ENCODE data around the gene TFF2. TPM values are rescaled to one million over a fixed set of nuclear protein-coding genes. Genes with fewer than 3 reads are reported as not detected.

TFF2 gene
- total RNA-seq, 6 experiments from 2014 or later = not detected

DNA sequence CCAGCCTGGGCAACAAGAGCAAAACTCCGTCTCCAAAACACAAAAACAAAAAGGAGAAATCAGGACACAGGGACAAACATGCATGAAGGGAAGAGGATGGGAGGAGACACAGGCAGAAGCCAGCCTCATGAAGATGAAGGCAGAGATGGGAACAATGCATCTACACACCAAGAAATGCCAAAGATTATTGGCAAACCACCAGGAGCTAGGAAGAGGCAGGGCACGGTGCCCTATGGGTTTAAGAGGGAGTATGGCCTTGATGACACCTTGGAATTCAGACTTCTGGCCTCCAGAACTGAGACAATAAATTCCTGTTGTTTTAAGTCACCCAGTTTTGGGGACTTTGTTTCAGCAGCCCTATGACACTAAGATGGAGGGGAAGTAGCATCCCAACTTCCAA is 39.9 kb upstream of the TFF2 start:
- H3K4me1 Mint-ChIP-seq (ENCODE audit: low read depth) = no peaks in the 10 kb centered on the region

GRCh38 chr21:42390193-42390592 is 39.4 kb upstream of the TFF2 start:
- Mint-ChIP-seq H3K9me3 (peaks cover 78% of the 10 kb centered on the region), H3K4me3 (no peak overlapping the region), H3K27ac (no peak overlapping the region), H3K4me1 (ENCODE audit: low read depth) (no peaks in the 10 kb centered on the region), H3K36me3 (ENCODE audit: low read depth) (peaks cover 20% of the 10 kb centered on the region), H3K27me3 (ENCODE audit: insufficient read depth) (no peaks in the 10 kb centered on the region; the same call in 1 of the 2 replicates)
- no peak for DNase-seq
- TF ChIP-seq, protein P1, sequence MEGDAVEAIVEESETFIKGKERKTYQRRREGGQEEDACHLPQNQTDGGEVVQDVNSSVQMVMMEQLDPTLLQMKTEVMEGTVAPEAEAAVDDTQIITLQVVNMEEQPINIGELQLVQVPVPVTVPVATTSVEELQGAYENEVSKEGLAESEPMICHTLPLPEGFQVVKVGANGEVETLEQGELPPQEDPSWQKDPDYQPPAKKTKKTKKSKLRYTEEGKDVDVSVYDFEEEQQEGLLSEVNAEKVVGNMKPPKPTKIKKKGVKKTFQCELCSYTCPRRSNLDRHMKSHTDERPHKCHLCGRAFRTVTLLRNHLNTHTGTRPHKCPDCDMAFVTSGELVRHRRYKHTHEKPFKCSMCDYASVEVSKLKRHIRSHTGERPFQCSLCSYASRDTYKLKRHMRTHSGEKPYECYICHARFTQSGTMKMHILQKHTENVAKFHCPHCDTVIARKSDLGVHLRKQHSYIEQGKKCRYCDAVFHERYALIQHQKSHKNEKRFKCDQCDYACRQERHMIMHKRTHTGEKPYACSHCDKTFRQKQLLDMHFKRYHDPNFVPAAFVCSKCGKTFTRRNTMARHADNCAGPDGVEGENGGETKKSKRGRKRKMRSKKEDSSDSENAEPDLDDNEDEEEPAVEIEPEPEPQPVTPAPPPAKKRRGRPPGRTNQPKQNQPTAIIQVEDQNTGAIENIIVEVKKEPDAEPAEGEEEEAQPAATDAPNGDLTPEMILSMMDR (IDR thresholded peaks at IDR 0.05) = no peak

More for the DNA sequence above, 39.9 kb upstream of the TFF2 start:
- no peak overlapping the region for H3K27ac Mint-ChIP-seq
- peaks cover 20% of the 10 kb centered on the region for H3K36me3 Mint-ChIP-seq (ENCODE audit: low read depth)
- TF ChIP-seq, protein P1 (IDR thresholded peaks at IDR 0.05) = no peak
- H3K9me3 Mint-ChIP-seq = peaks cover 76% of the 10 kb centered on the region
- H3K27me3 Mint-ChIP-seq (ENCODE audit: insufficient read depth) = no peaks in the 10 kb centered on the region; the same call in 1 of the 2 replicates
- no peak overlapping the region for H3K4me3 Mint-ChIP-seq
- no peak for DNase-seq

GRCh38 chr21:42389449-42389835 is 38.6 kb upstream of the TFF2 start:
- Mint-ChIP-seq H3K27me3 (ENCODE audit: insufficient read depth) (no peaks in the 10 kb centered on the region; the same call in 1 of the 2 replicates), H3K9me3 (peaks cover 73% of the 10 kb centered on the region), H3K4me3 (no peak overlapping the region), H3K36me3 (ENCODE audit: low read depth) (peaks cover 20% of the 10 kb centered on the region), H3K4me1 (ENCODE audit: low read depth) (no peaks in the 10 kb centered on the region), H3K27ac (no peak overlapping the region)
- no peak for DNase-seq
- TF ChIP-seq, protein P1 (IDR thresholded peaks at IDR 0.05) = no peak

GRCh38 chr21:42388740-42389448 is 38.1 kb upstream of the TFF2 start:
- no peaks in the 10 kb centered on the region; the same call in 1 of the 2 replicates for H3K27me3 Mint-ChIP-seq (ENCODE audit: insufficient read depth)
- no peak overlapping the region for H3K27ac Mint-ChIP-seq
- DNase-seq = no peak
- peaks cover 77% of the 10 kb centered on the region for H3K9me3 Mint-ChIP-seq
- TF ChIP-seq, protein P1 (IDR thresholded peaks at IDR 0.05) = no peak
- H3K4me1 Mint-ChIP-seq (ENCODE audit: low read depth) = no peaks in the 10 kb centered on the region
- H3K4me3 Mint-ChIP-seq = no peak overlapping the region
- peaks cover 20% of the 10 kb centered on the region for H3K36me3 Mint-ChIP-seq (ENCODE audit: low read depth)

DNA sequence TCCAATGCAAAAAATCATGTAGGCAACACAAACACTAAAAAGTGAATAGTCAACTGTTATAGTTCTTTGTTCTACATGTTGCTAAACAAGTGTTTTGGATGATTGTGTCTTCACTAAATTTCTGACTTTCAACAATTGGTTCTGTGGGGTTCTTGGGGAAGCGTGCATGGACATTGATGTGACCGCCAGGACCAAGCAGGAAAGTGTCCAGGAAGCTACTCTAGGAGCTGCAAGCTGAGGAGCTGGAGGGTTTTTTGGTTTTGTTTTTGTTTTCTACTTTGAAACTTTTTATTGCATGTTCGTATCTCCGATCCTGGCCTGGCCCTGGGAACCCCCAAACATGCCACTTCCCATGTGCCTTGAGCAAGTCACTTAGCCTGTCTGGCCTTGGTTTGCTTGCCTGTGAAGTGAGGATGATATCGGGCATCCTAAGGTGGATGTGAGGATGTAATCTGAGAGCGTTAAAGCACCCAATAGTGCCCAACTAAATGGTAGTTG is 37.1 kb upstream of the TFF2 start:
- no peak overlapping the region for H3K27ac Mint-ChIP-seq
- TF ChIP-seq, protein P1 (IDR thresholded peaks at IDR 0.05) = no peak
- H3K4me3 Mint-ChIP-seq = no peak overlapping the region
- H3K9me3 Mint-ChIP-seq = peaks cover 75% of the 10 kb centered on the region
- DNase-seq = no peak
- no peaks in the 10 kb centered on the region; the same call in 1 of the 2 replicates for H3K27me3 Mint-ChIP-seq (ENCODE audit: insufficient read depth)
- no peaks in the 10 kb centered on the region for H3K4me1 Mint-ChIP-seq (ENCODE audit: low read depth)
- peaks cover 20% of the 10 kb centered on the region for H3K36me3 Mint-ChIP-seq (ENCODE audit: low read depth)

Measured in HFFc6 (cell line).